SU-DHL-6 (cell line): ENCODE measurements around the gene SLC7A8.

Experiments
- H2AFZ ChIP-seq: fragments of 200-600 bp; sonication (generic); 2 replicates; pipeline ENCODE4 v1.6.1; 2014; ENCODE audit warnings: low read depth, mild to moderate bottlenecking, moderate library complexity, mixed read lengths, antibody characterized with exemption, low read length; ENCODE audit not compliant: severe bottlenecking
- H3F3A ChIP-seq: fragments of 200-600 bp; shearing (Covaris generic); 2 replicates; pipeline ENCODE4 v1.6.0; 2016; ENCODE audit warnings: antibody characterized with exemption, mild to moderate bottlenecking; ENCODE audit not compliant: insufficient read depth
- H3K27ac ChIP-seq: fragments of 200-600 bp; sonication (generic); 2 replicates; pipeline ENCODE4 v1.5.1; 2016; ENCODE audit warnings: low read depth, mild to moderate bottlenecking, low read length, moderate library complexity, mixed read lengths
- H3K27me3 ChIP-seq: fragments of 200-600 bp; sonication (generic), shearing (Covaris generic); 2 replicates; pipeline ENCODE4 v1.6.0; 2014; ENCODE audit warnings: mild to moderate bottlenecking, low read length
- H3K36me3 ChIP-seq: fragments of 200-600 bp; sonication (generic); 2 replicates; pipeline ENCODE4 v1.6.1; 2014; ENCODE audit warnings: mild to moderate bottlenecking, low read length, mixed read lengths
- H3K4me2 ChIP-seq: fragments of 300-600, 200-600 bp; shearing (Covaris generic), sonication (generic); 2 replicates; pipeline ENCODE4 v1.6.0; 2014; ENCODE audit warnings: low read length, low read depth, mild to moderate bottlenecking; ENCODE audit not compliant: poor library complexity, severe bottlenecking
- H3K4me3 ChIP-seq: fragments of 200-600 bp; sonication (generic); 2 replicates; pipeline ENCODE4 v1.5.1; 2014; ENCODE audit warnings: antibody characterized with exemption, low read length, mild to moderate bottlenecking, mixed read lengths; ENCODE audit not compliant: insufficient read depth, poor library complexity, severe bottlenecking
- H3K79me2 ChIP-seq: fragments of 200-600 bp; sonication (generic); 2 replicates; pipeline ENCODE4 v1.6.1; 2014; ENCODE audit warnings: mild to moderate bottlenecking, low read length, moderate library complexity; ENCODE audit not compliant: insufficient read depth
- H3K9ac ChIP-seq: fragments of 200-600 bp; sonication (generic); 2 replicates; pipeline ENCODE4 v1.7.0; 2014; ENCODE audit warnings: mild to moderate bottlenecking, low read length
- H3K9me2 ChIP-seq: fragments of 200-600 bp; sonication (generic); replicated peaks from 2 replicates; pipeline ENCODE4 v1.6.1; 2014; ENCODE audit warnings: low read length; ENCODE audit not compliant: insufficient read depth
- H3K9me3 ChIP-seq: fragments of 200-600 bp; sonication (generic); 2 replicates; pipeline ENCODE4 v1.6.1; 2014; ENCODE audit warnings: low read length, mixed read lengths; ENCODE audit not compliant: insufficient read depth
- H4K20me1 ChIP-seq: fragments of 200-600 bp; sonication (generic); 2 replicates; pipeline ENCODE4 v1.6.1; 2014; ENCODE audit warnings: low read depth, mild to moderate bottlenecking, antibody characterized with exemption, low read length, moderate library complexity, mixed read lengths
- CTCF ChIP-seq: fragments of 200-600 bp; sonication (generic); IDR thresholded peaks from one replicate; pipeline ENCODE4 v1.5.1; 2017; ENCODE audit warnings: antibody characterized with exemption, mild to moderate bottlenecking, low read length, moderate library complexity; ENCODE audit not compliant: insufficient read depth, poor library complexity, severe bottlenecking
- EZH2phosphoT487 ChIP-seq: fragments of 200-600 bp; sonication (generic), shearing (Covaris generic); conservative IDR thresholded peaks from 2 replicates; pipeline ENCODE4 v1.6.1; 2018; ENCODE audit warnings: mild to moderate bottlenecking, antibody characterized with exemption, low read length, moderate library complexity, mixed read lengths

Gene SLC7A8

GRCh38 chr14:23137192-23137812 is 46.2 kb downstream of the SLC7A8 start:
- no peak overlapping the region for H3K27ac ChIP-seq
- H3K4me3 ChIP-seq: no peak overlapping the region
- no peaks in the 10 kb centered on the region for H4K20me1 ChIP-seq
- no peaks in the 10 kb centered on the region for H3K9me2 ChIP-seq
- no peaks in the 10 kb centered on the region for H3K9me3 ChIP-seq
- no peaks in the 10 kb centered on the region for H3K36me3 ChIP-seq
- H3K4me2 ChIP-seq: no peak overlapping the region
- H3K79me2 ChIP-seq: no peaks in the 10 kb centered on the region
- H3F3A ChIP-seq: no peaks in the 10 kb centered on the region
- H3K9ac ChIP-seq: no peak overlapping the region
- H3K27me3 ChIP-seq: no peaks in the 10 kb centered on the region
- H2AFZ ChIP-seq: no peak overlapping the region
- TF ChIP-seq CTCF (no peak), EZH2phosphoT487 (no peak)

- Histone ChIP-seq H2AFZ (no peak overlapping the region), H3K36me3 (no peaks in the 10 kb centered on the region), H3K9me3 (no peaks in the 10 kb centered on the region), H3K4me3 (no peak overlapping the region), H3F3A (no peaks in the 10 kb centered on the region), H3K9ac (no peak overlapping the region), H3K4me2 (no peak overlapping the region), H4K20me1 (no peaks in the 10 kb centered on the region), H3K79me2 (no peaks in the 10 kb centered on the region), H3K27me3 (no peaks in the 10 kb centered on the region), H3K27ac (no peak overlapping the region), H3K9me2 (no peaks in the 10 kb centered on the region)
- no peak for TF ChIP-seq EZH2phosphoT487
- TF ChIP-seq CTCF: no peak
Observed at GRCh38 chr14:23136566-23137133, 46.8 kb downstream of the SLC7A8 start.

GRCh38 chr14:23132970-23133369 is 50.5 kb downstream of the SLC7A8 start:
- Histone ChIP-seq H3K4me2 (no peak overlapping the region), H3K27ac (no peak overlapping the region), H3K27me3 (no peaks in the 10 kb centered on the region), H4K20me1 (no peaks in the 10 kb centered on the region), H3K9me2 (no peaks in the 10 kb centered on the region), H3K79me2 (no peaks in the 10 kb centered on the region), H3K4me3 (no peak overlapping the region), H3K9ac (no peak overlapping the region), H3F3A (no peaks in the 10 kb centered on the region), H3K9me3 (no peaks in the 10 kb centered on the region), H2AFZ (no peak overlapping the region), H3K36me3 (no peaks in the 10 kb centered on the region)
- TF ChIP-seq CTCF (no peak), EZH2phosphoT487 (no peak)
